Kidney epithelial cell (primary cell): ENCODE data around the gene C3orf33. TPM values are rescaled to one million over a fixed set of nuclear protein-coding genes. Genes with fewer than 3 reads are reported as not detected.
"Not testable (repeated sequence)": the region's sequence is repeated elsewhere in the genome, so short reads cannot be mapped to it uniquely, and the experiment has no call there.

Experiments
- DNase-seq: peaks from one replicate; pipeline ENCODE4 v3.0.0-alpha.2; 2010; ENCODE audit warnings: low read depth
- H3K27me3 ChIP-seq: 2 replicates; pipeline ENCODE4 v1.6.0; 2011; ENCODE audit warnings: low read length; ENCODE audit not compliant: control insufficient read depth, insufficient read depth
- H3K36me3 ChIP-seq: 2 replicates; pipeline ENCODE4 v1.5.1; 2011; ENCODE audit warnings: low read length; ENCODE audit not compliant: control insufficient read depth, insufficient read depth
- H3K4me3 ChIP-seq: 2 replicates; pipeline ENCODE4 v1.5.1; 2011; ENCODE audit warnings: low read depth, mild to moderate bottlenecking, control low read depth, low read length
- CTCF ChIP-seq: IDR thresholded peaks from 2 replicates; pipeline ENCODE4 v1.5.1; 2011; ENCODE audit warnings: mild to moderate bottlenecking, moderate library complexity, low read length, control low read depth, inconsistent platforms; ENCODE audit not compliant: insufficient read depth, poor library complexity, severe bottlenecking
- total RNA-seq: library from RNA; depleted of rRNA; stranded (reverse); fragments of >200 nt; gene quantifications from 2 replicates; pipeline ENCODE4 v1.2.3, GENCODE V29; 2015

Gene C3orf33
- total RNA-seq: 2.5 and 3.9 TPM in 2 replicates

GRCh38 chr3:155805802-155806618, at the start of gene C3orf33:
C3orf33 (minus strand) TSS chr3:155806278; CDS start chr3:155806252, 26 bp downstream.
- Histone ChIP-seq H3K27me3 (no peaks in the 10 kb centered on the region), H3K36me3 (no peaks in the 10 kb centered on the region), H3K4me3 (peak within 1 kb of the TSS; percentile 78)
- no peak for DNase-seq
- TF ChIP-seq CTCF: peak; percentile 36

GRCh38 chr3:155854141-155854940, 48.3 kb upstream of the C3orf33 start, which contains the start of gene SLC33A1:
SLC33A1 (minus strand) TSS chr3:155854427; CDS start chr3:155853997, 430 bp downstream.
- DNase-seq: peak; percentile 95
- peak within 1 kb of the TSS; percentile 51 for H3K4me3 ChIP-seq
- no peaks in the 10 kb centered on the region for H3K27me3 ChIP-seq
- H3K36me3 ChIP-seq: no peaks in the 10 kb centered on the region
- TF ChIP-seq CTCF: no peak

GRCh38 chr3:155853214-155854140, 47.4 kb upstream of the C3orf33 start:
- H3K4me3 ChIP-seq: peak overlapping the region; percentile 51
- no peak for DNase-seq
- H3K36me3 ChIP-seq: no peaks in the 10 kb centered on the region
- no peaks in the 10 kb centered on the region for H3K27me3 ChIP-seq
- TF ChIP-seq CTCF: no peak

- TF ChIP-seq CTCF: no peak
- Histone ChIP-seq H3K4me3 (peak overlapping the region; percentile 51), H3K36me3 (no peaks in the 10 kb centered on the region), H3K27me3 (no peaks in the 10 kb centered on the region)
- no peak for DNase-seq
Observed at GRCh38 chr3:155852341-155852740, 46.3 kb upstream of the C3orf33 start.

- not testable (repeated sequence) for H3K27me3 ChIP-seq, H3K4me3 ChIP-seq, H3K36me3 ChIP-seq, DNase-seq
Observed at GRCh38 chr3:155849404-155849803, 43.3 kb upstream of the C3orf33 start.
